Measurements from ENCODE around the gene ROBO2.

Gene ROBO2

DNA sequence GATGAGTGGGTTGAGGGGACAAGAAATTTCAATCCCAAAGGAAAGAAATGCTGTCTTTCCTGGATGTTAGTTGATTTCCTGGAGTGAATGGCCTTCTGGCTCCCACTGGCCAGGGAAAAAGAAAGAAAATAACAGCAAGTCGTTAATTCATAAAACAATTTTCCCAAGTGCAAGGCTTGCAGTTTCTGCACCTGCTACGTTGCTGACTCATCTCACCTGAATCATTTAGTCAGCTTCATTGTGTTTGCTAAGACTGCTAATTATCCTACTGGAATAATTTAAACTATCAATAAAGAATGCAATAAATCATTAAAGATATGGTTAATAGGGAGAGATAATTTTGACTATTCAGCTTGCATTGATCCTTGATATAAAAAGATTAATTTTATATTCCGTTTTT is 387.6 kb downstream of the ROBO2 start:
- no peak for DNase-seq

DNA sequence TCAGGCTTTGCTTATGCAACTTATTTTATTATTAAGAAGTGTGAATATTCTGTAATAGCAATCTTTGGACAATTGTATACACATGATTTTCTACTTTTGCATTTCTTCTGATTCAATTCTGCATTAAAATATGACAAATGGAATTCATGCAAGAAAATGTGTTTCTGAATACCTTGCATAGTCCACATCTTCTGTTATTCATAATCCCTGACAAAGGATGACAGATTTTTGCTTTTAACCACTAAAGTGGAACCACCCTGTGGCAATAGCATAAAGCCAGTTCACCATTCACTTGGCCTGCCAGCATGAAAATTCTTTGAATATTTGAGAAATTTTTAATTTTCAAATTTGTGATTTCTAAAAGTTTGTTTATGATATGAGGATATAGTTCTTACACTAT is 397.0 kb downstream of the ROBO2 start:
- DNase-seq = no peak

DNA sequence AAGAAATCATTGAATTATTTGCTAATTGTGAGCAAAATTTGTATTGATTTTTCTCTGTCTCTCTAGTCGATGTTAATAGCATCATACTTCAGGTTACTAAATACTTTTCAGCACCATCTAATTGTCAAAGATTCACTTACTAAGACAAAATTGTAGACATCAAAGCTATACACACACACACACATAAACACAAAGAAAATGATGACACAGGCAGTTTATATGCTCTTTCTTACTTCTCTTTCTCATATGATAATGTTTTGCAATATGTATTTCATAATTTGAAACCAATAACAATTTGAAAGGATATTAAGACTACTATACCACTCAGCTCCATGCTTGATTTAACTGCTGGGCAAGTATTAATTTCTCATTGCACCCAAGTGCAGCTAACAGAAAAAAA is 406.2 kb downstream of the ROBO2 start:
- no peak for DNase-seq

DNA sequence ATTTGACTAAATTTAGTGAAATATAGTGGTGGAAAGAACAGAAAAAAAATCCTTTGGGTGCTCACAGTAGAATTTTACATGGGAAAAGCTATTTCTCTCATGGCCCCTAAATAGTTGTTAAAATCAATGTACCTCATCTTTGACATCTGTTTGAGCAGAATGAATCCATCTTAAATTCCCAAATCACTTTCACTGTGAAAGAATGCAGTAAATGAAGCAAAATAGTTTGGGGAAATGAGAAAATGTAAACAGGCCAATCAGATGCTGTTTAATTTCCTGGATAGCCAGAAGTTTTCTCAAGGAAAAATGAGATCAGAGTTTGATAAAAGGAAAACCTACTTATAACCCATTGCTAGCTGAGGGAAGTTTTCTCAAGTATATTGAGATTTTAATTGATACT is 406.9 kb downstream of the ROBO2 start:
- no peak for DNase-seq

DNA sequence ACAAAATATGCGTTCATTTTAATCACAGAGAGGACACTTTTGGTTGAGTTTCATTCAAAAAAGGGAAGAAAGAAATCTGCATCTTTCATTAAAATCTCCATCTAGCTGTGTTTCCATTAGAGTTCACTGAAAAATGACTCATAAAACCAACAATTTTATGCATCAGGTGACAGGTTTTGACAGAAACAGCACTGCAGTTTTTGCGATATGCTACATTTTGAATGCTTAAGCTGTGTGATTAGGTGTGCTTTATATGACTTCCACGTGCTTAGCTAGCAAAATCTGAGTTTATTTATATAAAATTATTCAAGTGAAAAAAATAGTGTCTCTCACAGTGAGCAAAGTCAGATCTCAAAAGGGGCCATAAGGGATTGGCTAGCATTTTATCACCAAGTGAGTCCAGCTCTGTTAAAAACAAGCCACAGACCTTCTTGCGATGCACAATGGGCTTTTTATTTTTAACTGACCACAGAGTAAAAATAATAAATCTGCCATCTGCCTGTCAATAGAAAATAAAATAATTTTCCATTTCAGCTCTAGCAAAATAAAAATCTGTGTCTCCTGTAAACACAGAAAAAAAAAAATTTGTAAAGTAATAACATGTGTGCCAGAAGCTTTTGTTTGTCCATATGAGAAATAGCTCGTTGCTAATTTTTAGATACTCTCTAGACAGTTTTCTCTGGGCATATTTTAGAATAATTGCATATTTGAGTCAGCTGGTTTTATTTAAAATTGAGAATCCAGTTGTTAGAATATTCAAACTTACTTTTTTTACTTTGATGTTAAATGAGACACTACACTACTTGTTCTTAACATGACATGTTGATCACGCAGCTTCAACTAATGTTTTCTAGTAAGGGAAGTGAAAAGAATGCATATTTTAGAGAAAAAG is 409.8 kb downstream of the ROBO2 start:
- DNase-seq = no peak

DNA sequence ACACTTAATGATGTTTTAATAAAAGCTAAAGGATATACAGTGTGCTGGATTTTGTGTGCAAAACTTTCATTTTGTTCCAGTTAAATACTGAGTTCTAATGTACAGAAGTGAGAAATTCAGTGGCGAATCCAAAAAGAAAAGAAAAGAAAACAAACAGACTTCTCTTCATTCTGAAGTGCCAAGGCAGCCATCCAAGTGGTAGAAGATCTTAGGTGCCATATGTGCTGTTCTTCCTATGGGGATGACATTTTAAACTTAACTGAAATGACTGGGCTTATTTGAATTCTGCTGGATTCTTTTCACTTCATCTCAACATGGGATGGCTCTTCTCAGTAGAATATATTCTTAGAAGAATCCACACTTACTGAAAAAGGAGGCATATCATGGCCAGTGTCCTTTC is 416.5 kb downstream of the ROBO2 start:
- DNase-seq = no peak

DNA sequence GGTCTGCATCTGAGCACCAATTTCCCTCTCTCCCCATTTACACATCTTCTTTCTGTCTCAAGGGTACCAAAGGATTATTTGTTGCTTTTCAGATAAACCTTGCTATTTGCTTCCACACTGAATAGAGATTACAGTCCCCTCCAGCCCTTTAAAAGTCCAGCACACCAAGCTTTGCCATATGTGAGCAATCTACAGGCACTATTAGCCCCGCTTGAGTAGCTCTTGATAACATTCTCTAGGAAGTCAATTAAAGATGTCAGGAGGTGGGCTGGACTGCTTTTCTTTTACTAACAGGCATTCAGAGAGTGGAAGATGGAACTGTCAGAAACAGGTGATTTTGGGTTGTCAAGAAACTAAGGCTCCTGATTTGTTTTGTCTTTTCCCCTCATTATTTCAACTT is 417.0 kb downstream of the ROBO2 start:
- no peak for DNase-seq

DNA sequence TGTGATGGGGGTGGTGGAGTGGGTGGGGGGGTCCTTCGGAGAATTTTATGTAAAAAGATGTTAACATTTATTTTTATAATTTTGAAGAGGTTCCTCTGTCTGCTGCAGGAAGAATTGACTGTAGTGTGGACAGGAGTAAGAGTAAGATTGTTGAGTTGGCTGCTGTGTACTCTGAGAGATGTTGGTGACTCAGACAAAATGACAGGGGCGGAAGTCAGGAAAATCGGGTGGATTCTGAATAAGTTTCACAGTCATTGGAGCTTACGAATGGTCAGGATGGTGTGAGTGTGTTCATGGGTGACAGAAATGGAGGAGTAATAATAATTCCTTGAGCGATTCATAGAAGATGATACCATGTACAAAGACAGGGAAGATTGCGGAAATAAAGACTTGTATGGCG is 420.0 kb downstream of the ROBO2 start:
- no peak for DNase-seq

DNA sequence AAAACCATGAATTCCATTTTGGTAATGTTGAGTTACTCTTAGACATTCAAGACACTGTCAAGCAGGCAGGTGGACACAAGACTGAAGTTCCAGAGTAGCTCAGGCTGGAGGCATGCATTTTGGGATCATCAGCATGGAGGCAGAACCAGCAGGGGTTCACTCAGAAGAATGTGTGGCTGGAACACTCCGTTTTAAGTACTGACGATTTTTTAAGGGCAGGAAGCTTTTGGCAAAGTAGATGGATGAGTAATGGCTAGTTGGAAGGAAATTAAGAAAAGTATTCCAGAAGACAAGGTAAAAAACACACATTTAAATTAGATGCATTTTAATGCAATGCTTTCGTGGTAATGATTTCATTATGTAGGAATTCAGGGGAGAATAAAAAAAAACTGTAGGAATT is 420.4 kb downstream of the ROBO2 start:
- no peak for DNase-seq

DNA sequence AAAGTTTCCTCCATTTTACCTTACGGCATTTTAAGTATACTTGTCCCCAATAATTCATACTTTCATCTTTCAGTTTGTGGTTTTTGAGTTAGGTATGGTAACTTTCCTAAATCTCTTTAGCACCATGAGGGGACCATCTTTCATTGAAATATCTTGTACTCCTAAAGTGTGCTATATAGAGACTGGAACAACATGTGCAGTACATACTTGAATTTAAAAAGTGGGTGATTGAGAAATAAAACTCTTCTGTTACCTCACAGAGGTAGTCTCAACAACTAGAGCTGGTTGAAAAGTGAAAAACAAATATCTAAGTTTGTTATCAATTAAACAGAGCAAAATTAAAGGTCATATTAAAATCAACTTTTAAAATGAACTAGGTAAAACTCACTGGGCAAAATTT is 423.1 kb downstream of the ROBO2 start:
- no peak for DNase-seq

DNA sequence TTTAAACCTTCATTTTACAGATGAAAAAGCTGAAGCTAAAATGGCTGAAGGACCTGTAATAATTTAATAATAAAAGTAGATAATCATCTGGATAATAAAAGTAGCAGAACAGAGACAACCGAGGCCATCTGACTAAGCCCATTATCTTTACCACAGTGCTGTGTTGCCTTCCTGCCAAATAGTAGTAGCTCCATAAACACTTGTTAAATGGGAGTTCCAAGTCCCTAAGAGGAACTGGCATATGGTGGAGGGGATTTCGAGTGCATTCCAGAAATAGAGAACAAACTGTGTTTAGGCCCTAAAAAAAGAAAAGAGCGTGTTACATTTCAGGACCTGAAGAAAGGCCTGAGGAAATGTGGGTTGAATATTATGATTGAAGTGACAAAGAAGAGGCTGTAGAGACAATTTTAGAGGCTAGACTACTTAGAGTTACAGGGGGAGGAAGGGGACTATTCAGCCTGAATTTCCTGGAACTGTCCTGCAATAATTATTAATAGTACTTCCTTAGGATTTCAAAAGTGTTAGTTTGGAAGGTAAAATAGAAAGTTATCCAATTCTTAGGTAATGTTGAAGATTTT is 424.3 kb downstream of the ROBO2 start:
- DNase-seq = no peak

DNA sequence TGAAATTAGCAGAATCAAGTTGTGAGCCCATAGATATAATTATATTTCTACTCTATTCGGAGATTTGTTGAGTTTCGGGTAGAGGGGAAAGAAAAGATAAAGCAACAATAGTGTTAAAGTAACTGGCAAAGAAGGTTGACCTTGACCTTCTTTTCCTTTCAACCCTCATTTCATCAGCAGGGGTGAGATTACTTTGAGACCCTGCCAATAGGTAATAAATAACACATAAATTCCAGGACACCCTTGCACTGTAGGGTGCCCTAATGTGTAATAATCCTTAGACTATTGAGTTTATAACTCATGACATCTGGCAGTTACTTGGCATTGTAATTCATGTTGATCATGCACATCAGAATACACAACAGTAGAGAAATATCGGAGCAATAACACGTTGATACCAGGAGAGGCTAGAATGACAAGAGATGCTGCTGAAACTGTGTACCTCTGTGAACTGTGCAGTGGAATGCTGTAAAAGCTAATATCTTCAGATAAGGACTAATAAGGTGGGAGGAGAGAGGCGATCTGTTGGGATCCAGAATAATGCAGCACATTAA is 426.7 kb downstream of the ROBO2 start:
- no peak for DNase-seq

DNA sequence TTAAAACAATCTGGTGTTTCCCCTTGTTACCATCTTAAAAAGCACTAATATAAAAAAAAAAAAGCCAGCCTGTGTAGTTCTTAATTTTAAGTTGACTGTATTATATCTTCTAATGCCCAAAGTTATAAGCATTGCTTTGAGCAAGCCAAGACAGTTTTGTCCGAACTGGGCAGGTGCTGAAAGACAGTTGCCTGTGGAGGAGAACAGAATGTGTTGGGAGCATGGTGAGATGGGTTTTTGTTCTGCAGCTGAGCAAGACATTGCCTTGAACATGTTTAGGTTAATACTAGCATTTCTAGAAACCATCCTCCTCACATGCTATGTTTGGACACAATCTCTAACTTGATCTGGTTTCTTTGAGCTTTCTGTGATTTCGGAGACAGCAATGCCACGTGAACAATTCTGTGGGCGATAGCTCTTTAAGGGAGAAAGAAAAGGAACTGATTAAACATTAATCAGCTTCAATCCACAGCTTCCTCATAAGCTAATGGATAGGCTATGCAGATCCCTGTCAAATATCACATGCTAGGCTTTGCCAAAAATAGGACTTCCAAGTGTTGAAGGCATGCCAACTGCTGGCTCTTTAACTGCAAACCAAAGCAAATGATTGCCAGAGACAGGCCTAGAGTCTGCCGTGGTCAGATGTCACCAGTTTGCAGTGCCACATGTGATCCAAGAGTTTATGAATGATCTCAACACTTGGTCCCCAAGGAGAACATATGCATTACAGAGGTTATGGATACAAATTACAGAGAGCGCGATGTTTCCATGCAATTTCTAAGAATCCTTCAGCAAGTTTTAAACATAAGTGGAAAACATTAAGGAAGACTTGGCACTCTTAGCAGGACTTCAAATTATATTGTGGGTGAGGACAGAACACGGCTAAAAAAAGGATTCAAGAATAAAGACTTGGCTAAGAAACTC is 428.1 kb downstream of the ROBO2 start:
- DNase-seq = peak; percentile 86

DNA sequence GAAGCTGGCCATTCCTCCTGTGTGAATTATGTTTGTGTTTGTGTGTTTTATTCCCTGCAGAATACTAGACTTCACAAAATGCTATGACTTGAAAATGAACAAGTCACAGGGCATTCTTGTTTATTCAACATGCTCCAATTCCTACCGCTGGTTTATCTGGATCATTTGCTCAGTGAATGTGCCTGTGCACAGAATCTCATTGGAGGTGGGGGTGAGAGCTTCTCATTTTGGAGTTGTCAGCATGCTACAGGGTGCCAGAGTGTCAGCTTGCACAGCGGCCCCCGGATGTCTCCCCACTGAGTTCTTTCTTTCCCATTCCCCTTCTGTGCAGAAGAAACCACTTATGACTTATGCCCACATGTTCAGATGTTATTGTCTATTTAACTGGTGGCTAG is 428.7 kb downstream of the ROBO2 start:
- DNase-seq = peak; percentile 56

DNA sequence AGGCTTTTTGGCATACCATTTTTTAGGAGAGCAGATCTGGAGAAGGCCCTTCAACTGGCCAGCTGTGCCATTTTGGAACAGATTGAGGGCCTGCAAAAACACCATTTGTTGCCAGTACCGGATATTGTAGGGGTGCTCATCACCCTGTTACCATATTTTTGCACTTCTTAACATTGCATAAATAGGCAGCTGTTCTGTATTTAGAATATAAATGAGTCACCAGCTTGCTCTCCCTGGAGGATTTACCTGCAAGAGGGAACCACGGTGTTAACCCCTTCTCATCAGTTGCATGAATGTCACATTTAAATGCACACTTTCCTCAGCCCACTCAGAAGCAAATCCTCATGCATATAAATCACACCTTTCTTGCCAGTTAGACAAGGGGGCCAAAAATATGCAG is 435.6 kb downstream of the ROBO2 start:
- no peak for DNase-seq

DNA sequence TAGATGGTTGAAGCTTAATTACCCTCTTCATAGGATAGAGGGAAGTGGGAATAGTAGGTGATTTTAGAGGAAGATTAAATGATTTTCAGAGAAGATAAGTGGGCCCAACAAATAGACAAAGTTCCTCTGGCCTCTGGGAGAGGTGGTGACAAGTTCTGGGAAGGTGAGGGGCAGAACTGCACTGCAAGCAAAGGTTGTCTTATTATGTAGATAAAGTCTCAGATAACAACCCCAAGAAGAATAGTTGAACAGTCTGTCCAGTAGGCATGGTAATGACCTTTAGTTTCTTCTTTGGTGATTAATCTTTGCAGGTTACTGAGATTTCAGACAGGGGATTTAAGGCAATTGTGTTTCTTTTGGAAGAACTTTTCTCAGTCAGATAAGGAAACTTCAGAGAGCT is 439.1 kb downstream of the ROBO2 start:
- DNase-seq = no peak

DNA sequence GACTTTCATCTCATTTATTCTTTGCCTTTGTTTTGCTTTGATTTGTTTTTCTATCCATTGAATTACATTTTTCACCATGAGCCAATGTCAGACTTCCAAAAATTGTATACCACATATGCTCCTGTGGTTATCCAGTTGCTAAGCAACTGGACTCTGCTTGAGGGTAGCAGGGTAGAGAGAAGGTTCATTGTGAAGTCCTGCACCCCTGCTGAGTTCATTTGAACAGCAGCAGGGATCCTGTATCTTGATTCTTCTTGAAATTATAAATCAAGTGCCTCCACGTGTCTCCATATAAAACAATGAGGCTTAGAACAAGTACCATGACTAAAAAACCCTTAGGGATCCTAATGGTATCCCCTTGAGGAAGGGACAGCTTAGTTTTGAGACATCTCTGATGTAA is 449.3 kb downstream of the ROBO2 start:
- DNase-seq = no peak

DNA sequence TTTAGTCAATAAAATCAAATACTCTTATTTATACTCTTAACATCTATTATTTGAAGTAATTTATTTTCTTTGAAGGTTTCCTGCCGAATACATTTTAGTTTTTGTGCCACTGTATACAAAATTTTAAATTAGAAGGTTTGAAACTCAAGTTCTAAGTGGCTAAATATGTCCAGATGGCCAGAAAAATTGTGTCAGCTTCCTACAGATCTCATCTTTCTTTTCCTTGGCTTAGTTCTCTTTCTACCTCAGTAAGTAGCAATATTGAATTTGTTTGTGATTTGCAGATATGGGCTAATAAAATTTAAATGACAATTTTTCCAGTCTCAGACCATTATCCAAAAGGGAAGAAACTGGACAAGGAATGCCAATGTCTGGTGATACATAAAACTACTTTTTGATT is 452.1 kb downstream of the ROBO2 start:
- no peak for DNase-seq

DNA sequence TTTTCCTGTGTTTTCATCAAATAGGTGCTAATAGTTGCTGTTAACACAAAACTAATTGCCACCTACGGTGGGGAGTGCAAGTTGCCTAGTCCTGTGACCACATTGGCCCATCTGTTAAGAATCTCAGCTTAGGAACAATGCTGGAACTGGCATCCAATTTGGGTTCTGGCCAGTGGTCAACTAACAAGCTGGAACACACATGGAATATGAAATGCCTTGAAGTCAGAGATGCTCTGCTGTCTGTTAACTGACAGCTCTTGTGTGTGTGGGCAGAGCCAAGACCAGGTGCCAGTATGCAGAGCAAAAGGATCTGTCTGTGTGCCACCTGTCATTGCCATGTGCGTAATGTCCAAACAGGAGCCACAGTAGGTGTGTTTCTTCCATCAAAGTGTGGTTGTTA is 460.8 kb downstream of the ROBO2 start:
- DNase-seq = no peak

DNA sequence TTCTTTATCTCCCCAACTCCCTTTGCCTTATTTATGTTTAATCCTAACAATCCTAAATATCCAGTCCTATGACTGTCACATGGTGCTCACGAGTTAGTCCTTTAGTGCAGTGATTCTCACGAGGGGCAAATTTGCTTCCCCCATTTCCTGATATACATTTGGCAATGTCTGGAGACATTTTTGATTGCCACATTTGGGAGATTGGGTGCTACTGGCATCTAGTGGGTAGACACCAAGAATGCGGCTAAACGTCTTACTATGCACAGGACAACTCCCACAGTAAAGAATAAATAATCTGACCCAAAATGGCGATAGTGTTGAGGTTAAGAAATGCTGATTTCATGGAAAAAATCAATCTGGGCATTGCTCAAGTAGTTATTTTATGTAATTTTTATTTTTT is 466.5 kb downstream of the ROBO2 start:
- no peak for DNase-seq

DNA sequence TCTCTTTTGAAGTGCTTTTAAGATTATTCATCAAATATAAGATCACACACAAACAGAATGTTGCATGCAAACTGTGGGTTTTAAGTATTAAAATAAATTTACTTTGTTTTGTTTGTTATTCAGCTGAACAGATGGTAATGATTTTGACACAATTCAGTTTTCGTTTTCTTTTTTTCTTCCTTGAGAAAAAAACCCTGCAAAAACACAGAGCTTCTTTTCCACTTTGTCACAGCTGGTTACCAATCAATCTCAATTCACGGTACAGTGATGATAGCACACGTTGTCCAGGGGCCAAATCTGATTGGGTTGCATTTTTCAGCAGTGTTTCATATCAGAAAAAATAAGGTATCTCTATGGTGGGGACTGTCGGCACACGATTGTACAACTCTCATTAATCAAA is 473.6 kb downstream of the ROBO2 start:
- no peak for DNase-seq

DNA sequence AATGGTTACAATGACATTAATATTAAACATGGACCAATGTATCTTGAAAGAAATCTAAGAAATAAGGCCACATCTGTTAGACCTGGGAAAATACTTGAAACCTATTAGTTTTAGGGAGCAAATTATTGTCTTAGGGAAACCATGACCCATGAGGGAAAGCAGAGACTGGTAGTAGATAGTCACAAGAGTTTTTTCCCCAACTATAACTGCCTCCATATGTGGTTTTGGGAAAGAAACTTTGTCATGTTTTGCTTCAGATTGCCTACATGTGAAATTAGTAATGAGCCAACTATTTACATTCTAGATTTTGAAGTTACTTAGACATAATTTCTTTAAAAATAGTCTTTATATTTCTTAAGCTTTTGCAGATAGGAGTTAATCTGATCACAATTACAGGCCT is 474.9 kb downstream of the ROBO2 start:
- no peak for DNase-seq

DNA sequence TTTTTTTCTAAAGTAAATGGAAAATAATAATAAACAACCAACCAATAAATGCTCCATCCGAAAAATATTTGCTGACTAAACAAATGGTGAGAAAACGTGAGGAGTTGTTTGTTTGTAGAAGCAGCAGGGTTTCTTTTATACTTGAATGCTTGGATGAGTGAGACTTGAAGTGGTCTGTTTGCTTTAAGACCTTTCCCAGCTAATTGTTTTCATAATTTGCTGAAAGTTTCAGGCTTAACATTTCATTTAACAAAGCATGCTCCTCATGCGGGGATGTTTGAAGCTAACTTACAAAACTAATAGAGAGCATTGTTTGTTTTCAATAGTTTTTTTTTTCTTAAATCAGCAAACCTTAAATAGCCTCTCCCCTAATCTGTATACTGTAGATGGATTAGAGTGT is 484.6 kb downstream of the ROBO2 start:
- no peak for DNase-seq

Data from left hindlimb (tissue), 1 donor.